ENCODE results near the gene NTMT1.

Gene NTMT1

GRCh38 chr9:129597355-129598088 is 28.4 kb upstream of the NTMT1 start:
- no peak overlapping the region for H3K4me2 ChIP-seq (ENCODE audit: low read depth, low read length, poor library complexity, severe bottlenecking)

GRCh38 chr9:129598089-129598596 is 27.8 kb upstream of the NTMT1 start:
- Histone ChIP-seq H3K36me3 (ENCODE audit: insufficient read depth, low read length) (no peaks in the 10 kb centered on the region), H3F3A (ENCODE audit: low read depth) (no peaks in the 10 kb centered on the region), H4K20me1 (ENCODE audit: insufficient read depth, low read length, poor library complexity, severe bottlenecking) (no peaks in the 10 kb centered on the region), H3K4me3 (ENCODE audit: low read length, poor library complexity, severe bottlenecking) (no peak overlapping the region), H3K9me3 (ENCODE audit: insufficient read depth, low read depth, low read length) (no peaks in the 10 kb centered on the region), H3K4me1 (ENCODE audit: insufficient read depth, low read length, poor library complexity, severe bottlenecking) (peaks cover 6% of the 10 kb centered on the region), H3K9ac (ENCODE audit: low read depth, low read length, poor library complexity, severe bottlenecking) (no peak overlapping the region), H3K79me2 (ENCODE audit: insufficient read depth, low read length) (no peaks in the 10 kb centered on the region), H3K4me2 (ENCODE audit: low read depth, low read length, poor library complexity, severe bottlenecking) (no peak overlapping the region), H3K27me3 (ENCODE audit: insufficient read depth, low read length, poor library complexity, severe bottlenecking) (no peaks in the 10 kb centered on the region), H2AFZ (ENCODE audit: low read length) (no peak overlapping the region), H3K9me2 (replicated peaks; ENCODE audit: low read depth, low read length) (no peaks in the 10 kb centered on the region)
- TF ChIP-seq EZH2phosphoT487 (IDR thresholded peaks at IDR 0.05; ENCODE audit: borderline replicate concordance) (no peak), CTCF (conservative IDR thresholded peaks at IDR 0.05; ENCODE audit: low read length) (no peak)

More at GRCh38 chr9:129597355-129598088, 28.4 kb upstream of the NTMT1 start:
- Histone ChIP-seq H4K20me1 (ENCODE audit: insufficient read depth, low read length, poor library complexity, severe bottlenecking) (no peaks in the 10 kb centered on the region), H3K4me1 (ENCODE audit: insufficient read depth, low read length, poor library complexity, severe bottlenecking) (no peaks in the 10 kb centered on the region), H2AFZ (ENCODE audit: low read length) (no peak overlapping the region), H3K9ac (ENCODE audit: low read depth, low read length, poor library complexity, severe bottlenecking) (no peak overlapping the region), H3K79me2 (ENCODE audit: insufficient read depth, low read length) (no peaks in the 10 kb centered on the region), H3K4me3 (ENCODE audit: low read length, poor library complexity, severe bottlenecking) (no peak overlapping the region), H3K36me3 (ENCODE audit: insufficient read depth, low read length) (no peaks in the 10 kb centered on the region), H3K9me3 (ENCODE audit: insufficient read depth, low read depth, low read length) (no peaks in the 10 kb centered on the region), H3K27me3 (ENCODE audit: insufficient read depth, low read length, poor library complexity, severe bottlenecking) (no peaks in the 10 kb centered on the region), H3K9me2 (replicated peaks; ENCODE audit: low read depth, low read length) (no peaks in the 10 kb centered on the region), H3F3A (ENCODE audit: low read depth) (no peaks in the 10 kb centered on the region)
- TF ChIP-seq CTCF (conservative IDR thresholded peaks at IDR 0.05; ENCODE audit: low read length) (no peak), EZH2phosphoT487 (IDR thresholded peaks at IDR 0.05; ENCODE audit: borderline replicate concordance) (no peak)

GRCh38 chr9:129601082-129601674 is 24.8 kb upstream of the NTMT1 start:
- Histone ChIP-seq H3K27me3 (ENCODE audit: insufficient read depth, low read length, poor library complexity, severe bottlenecking) (no peaks in the 10 kb centered on the region), H3K4me2 (ENCODE audit: low read depth, low read length, poor library complexity, severe bottlenecking) (no peak overlapping the region), H2AFZ (ENCODE audit: low read length) (no peak overlapping the region), H3K9ac (ENCODE audit: low read depth, low read length, poor library complexity, severe bottlenecking) (no peak overlapping the region), H3K9me3 (ENCODE audit: insufficient read depth, low read depth, low read length) (no peaks in the 10 kb centered on the region), H3K9me2 (replicated peaks; ENCODE audit: low read depth, low read length) (no peaks in the 10 kb centered on the region), H3K4me1 (ENCODE audit: insufficient read depth, low read length, poor library complexity, severe bottlenecking) (peaks cover 16% of the 10 kb centered on the region), H3K79me2 (ENCODE audit: insufficient read depth, low read length) (no peaks in the 10 kb centered on the region), H3K4me3 (ENCODE audit: low read length, poor library complexity, severe bottlenecking) (no peak overlapping the region), H3K36me3 (ENCODE audit: insufficient read depth, low read length) (no peaks in the 10 kb centered on the region), H3F3A (ENCODE audit: low read depth) (no peaks in the 10 kb centered on the region), H4K20me1 (ENCODE audit: insufficient read depth, low read length, poor library complexity, severe bottlenecking) (no peaks in the 10 kb centered on the region)
- TF ChIP-seq EZH2phosphoT487 (IDR thresholded peaks at IDR 0.05; ENCODE audit: borderline replicate concordance) (no peak), CTCF (conservative IDR thresholded peaks at IDR 0.05; ENCODE audit: low read length) (no peak)

Measured in Loucy (cell line).